T-helper 1 cell treated with Interleukin-12 subunit alpha and Interleukin-12 subunit beta and Interleukin-4 antibody, amounts not matched to agents 30 μg/mL and 1 μg/mL, for 36 hours (primary cell): ENCODE data around the gene MRS2.

Experiments
- H3K27ac Mint-ChIP-seq: one replicate; pipeline ENCODE4 v1.8.0; 2021; ENCODE audit warnings: mild to moderate bottlenecking, mixed read lengths
- H3K27me3 Mint-ChIP-seq: one replicate; pipeline ENCODE4 v1.8.0; 2021; ENCODE audit warnings: low read depth, mixed read lengths
- H3K36me3 Mint-ChIP-seq: one replicate; pipeline ENCODE4 v1.8.0; 2021; ENCODE audit warnings: low read depth, mixed read lengths
- H3K4me1 Mint-ChIP-seq: one replicate; pipeline ENCODE4 v1.8.0; 2021; ENCODE audit warnings: low read depth, mixed read lengths
- H3K4me3 Mint-ChIP-seq: one replicate; pipeline ENCODE4 v1.8.0; 2021; ENCODE audit warnings: mild to moderate bottlenecking, moderate library complexity, mixed read lengths
- H3K9me3 Mint-ChIP-seq: one replicate; pipeline ENCODE4 v1.8.0; 2021; ENCODE audit warnings: mixed read lengths

MRS2 gene

DNA sequence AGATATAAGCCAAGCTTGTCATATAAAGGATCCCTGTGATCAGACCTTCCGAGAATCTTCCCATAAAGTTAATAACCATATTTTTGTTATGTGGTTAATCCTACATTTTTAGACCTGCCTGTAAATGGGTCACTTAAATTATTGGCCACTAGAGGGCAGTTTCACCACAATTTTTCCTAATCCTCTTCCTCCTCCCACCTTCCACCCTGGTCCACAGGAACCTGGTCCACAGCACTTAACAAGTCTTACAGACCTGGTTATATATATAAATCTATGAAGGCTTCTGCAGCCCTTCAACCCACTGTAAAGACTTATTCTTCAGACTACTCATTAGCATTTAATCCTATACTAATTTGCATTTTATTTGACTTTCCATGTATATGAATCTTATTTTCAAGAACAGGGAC, 28.3 kb downstream of the MRS2 start:
- Mint-ChIP-seq H3K9me3 (no peaks in the 10 kb centered on the region), H3K27ac (no peak overlapping the region), H3K4me3 (no peak overlapping the region), H3K36me3 (no peaks in the 10 kb centered on the region), H3K27me3 (no peaks in the 10 kb centered on the region), H3K4me1 (no peaks in the 10 kb centered on the region)

DNA sequence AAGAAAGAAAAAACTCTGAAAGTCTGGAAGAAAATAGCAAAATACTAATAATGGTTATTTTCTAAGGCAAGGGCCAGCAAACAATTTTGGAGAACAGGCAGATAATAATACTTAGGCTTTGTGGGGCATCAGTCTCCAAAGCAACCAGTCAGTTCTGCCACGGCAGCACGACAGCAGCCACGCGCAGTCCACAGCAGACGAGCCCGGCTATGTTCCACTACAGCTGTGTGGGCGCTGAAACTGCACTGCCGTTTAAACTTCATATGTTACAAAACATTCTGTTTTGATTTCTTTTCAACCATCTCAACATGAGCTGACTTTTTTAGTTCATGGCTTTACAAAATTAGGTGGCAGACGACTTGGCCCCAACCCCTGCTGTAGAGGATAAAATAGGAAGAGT, 29.9 kb downstream of the MRS2 start:
- Mint-ChIP-seq H3K27me3 (no peaks in the 10 kb centered on the region), H3K9me3 (no peaks in the 10 kb centered on the region), H3K4me3 (no peak overlapping the region), H3K27ac (no peak overlapping the region), H3K36me3 (no peaks in the 10 kb centered on the region), H3K4me1 (no peaks in the 10 kb centered on the region)

DNA sequence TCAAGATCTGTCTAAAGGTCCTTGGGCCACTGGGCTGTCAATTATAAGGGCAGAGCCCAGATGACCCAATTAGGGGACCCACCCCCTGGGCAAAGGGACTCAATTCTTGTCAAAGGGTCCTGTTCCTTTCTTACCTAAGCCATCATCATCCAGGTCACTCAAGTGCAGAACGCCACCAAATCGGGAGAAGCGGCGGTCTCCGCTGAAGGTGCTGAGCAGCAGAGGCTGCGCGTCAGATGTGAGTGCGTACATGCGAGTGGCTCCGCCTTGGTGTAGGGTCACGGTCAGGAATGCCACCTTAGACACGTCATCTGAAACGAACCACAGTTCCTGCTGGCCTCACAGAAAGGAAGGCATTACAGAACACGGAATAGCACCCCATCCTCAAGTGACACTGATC, 34.2 kb downstream of the MRS2 start:
- no peaks in the 10 kb centered on the region for H3K9me3 Mint-ChIP-seq
- H3K4me3 Mint-ChIP-seq, result no peak overlapping the region
- no peaks in the 10 kb centered on the region for H3K27me3 Mint-ChIP-seq
- H3K27ac Mint-ChIP-seq, result no peak overlapping the region
- H3K4me1 Mint-ChIP-seq, result peaks cover 2% of the 10 kb centered on the region
- no peaks in the 10 kb centered on the region for H3K36me3 Mint-ChIP-seq

DNA sequence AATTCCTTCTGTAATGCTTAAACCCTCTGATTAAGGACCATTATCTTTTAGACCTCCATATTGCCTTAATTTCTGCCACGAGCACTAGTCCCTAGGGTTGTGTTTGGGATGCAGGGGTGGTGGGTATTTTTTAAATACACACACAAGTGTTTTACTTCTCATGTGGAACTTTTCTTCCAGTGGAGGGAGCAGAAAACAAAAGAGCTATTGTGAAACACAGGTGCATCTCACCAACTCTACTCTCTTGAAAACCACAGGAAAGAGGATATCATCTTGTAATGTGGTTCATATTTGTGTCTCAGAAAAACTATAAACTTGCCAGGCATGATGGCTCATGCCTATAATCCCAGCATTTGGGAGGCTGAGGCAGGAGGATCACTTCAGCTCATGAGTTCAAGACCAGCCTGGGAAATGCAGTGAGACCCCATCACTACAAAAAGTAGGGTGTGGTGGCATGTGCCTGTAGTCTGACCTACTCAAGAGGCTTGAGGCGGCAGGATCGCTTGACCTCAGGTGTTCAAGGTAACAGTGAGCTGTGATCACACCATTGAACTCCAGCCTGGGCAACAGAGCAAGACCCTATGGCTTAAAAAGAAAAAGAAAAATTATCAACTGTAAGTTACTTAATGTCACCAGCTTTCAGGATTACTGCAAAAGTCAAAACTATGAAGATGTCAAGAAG, 37.3 kb downstream of the MRS2 start:
- Mint-ChIP-seq H3K4me3 (no peak overlapping the region), H3K36me3 (no peaks in the 10 kb centered on the region), H3K27me3 (peaks cover 4% of the 10 kb centered on the region), H3K27ac (no peak overlapping the region), H3K4me1 (peaks cover 2% of the 10 kb centered on the region), H3K9me3 (no peaks in the 10 kb centered on the region)

DNA sequence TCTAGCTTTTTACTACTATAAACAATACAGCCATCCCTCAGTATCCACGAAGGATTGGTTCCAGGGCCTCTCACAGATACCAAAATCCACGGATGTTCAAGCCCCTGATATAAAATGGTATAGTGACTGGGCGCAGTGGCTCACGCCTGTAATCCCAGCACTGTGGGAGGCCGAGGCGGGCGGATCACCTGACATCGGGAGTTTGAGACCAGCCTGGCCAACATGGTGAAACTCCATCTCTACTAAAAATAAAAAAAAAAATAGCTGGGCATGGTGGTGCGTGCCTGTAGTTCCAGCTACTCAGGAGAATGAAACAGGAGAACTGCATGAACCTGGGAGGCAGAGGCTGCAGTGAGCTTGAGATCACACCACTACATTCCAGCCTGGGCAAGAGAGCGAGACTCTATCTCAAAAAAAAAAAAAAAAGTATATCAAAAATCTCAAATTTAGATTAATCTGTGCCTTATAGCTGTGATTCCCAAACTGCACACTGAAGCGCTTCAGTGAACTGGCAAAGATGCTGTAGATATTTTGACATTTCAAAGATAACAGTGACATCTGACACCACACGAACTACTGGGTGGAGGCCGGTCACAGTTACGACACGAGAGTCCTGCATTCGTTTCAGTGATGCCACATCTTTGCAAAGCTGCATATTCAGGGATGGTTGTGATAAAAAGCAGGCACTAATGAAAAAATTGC, 38.3 kb downstream of the MRS2 start:
- peaks cover 2% of the 10 kb centered on the region for H3K4me1 Mint-ChIP-seq
- no peaks in the 10 kb centered on the region for H3K9me3 Mint-ChIP-seq
- no peak overlapping the region for H3K4me3 Mint-ChIP-seq
- no peak overlapping the region for H3K27ac Mint-ChIP-seq
- H3K36me3 Mint-ChIP-seq, result no peaks in the 10 kb centered on the region
- H3K27me3 Mint-ChIP-seq, result peaks cover 4% of the 10 kb centered on the region

DNA sequence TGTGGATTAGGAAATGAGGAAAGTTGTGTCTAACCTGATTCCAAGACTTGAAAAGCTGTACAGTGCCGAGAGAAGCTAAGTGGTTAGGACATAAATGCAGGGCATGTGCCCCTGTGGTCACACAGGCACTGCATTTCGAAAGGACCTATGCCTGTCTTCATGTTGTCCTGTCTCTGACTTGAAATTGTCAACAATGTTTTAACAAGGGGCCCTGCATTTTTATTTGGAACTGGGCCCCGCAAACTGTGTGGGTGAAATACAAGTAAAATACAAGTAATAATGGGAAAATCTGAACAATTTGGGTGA, 38.8 kb downstream of the MRS2 start:
- H3K27me3 Mint-ChIP-seq, result peaks cover 4% of the 10 kb centered on the region
- H3K4me3 Mint-ChIP-seq, result no peak overlapping the region
- no peaks in the 10 kb centered on the region for H3K36me3 Mint-ChIP-seq
- H3K9me3 Mint-ChIP-seq, result no peaks in the 10 kb centered on the region
- no peak overlapping the region for H3K27ac Mint-ChIP-seq
- peaks cover 2% of the 10 kb centered on the region for H3K4me1 Mint-ChIP-seq

DNA sequence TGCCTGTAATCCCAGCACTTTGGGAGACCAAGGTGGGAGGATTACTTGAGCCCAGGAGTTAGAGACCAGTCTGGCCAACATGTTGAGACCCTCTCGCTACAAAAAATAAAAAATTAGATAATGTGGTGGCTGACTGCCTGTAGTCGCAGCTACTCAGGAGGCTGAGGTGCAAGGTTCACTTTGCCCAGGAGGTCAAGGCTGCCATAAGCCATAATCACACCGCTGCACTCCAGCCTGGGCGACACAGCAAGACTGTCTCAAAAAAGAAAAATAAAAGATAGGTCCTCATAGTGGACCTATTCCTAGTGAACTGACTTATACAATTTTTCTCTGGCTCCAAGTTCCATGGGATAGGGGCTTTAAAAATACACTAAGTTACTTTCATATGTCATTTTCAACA, 41.9 kb downstream of the MRS2 start:
- peaks cover 4% of the 10 kb centered on the region for H3K27me3 Mint-ChIP-seq
- H3K4me3 Mint-ChIP-seq, result no peak overlapping the region
- no peak overlapping the region for H3K27ac Mint-ChIP-seq
- no peaks in the 10 kb centered on the region for H3K36me3 Mint-ChIP-seq
- H3K4me1 Mint-ChIP-seq, result peaks cover 2% of the 10 kb centered on the region
- no peaks in the 10 kb centered on the region for H3K9me3 Mint-ChIP-seq

DNA sequence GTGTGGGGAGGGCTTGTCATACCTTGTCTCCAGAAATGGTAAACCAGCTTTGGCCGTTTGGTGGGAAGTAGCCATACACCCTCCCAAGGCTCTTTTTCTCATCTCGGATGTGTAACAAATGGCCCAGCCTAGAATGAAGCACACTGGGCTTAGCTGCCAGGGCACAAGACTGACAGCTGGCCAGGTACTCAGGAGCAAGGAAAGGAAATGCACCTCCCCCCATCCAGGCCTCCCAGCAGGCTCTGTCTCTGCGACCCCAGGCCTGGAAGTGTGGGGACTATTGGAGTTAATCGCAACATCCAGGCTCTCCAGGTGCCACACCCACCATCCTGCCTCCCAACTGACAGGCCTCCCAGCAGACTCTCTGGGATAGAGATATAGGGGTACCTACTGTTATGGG, 43.0 kb downstream of the MRS2 start:
- Mint-ChIP-seq H3K27ac (no peak overlapping the region), H3K36me3 (no peaks in the 10 kb centered on the region), H3K4me1 (no peaks in the 10 kb centered on the region), H3K4me3 (no peak overlapping the region), H3K27me3 (peaks cover 4% of the 10 kb centered on the region), H3K9me3 (no peaks in the 10 kb centered on the region)

DNA sequence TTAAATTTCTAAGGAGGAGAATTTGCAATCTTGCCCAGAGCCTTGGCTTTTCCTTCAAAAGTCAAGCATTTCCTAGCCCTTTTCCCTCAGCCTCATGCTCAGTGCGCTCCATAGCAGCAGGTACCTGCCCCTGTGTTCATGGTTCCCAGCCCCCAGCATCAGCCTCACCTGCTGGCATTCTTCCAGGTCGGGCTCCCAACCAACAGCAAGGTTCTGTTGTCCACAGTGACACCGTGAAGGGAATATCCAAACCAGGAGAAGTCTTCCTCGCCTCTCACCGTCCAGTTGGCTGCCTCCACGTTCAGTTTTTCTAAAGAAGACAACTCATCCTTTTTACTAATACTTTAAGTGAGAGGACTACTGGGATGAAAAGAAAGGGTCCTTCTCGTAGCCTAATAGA, 43.9 kb downstream of the MRS2 start:
- H3K4me1 Mint-ChIP-seq, result no peaks in the 10 kb centered on the region
- peaks cover 4% of the 10 kb centered on the region for H3K27me3 Mint-ChIP-seq
- H3K27ac Mint-ChIP-seq, result no peak overlapping the region
- no peaks in the 10 kb centered on the region for H3K36me3 Mint-ChIP-seq
- no peak overlapping the region for H3K4me3 Mint-ChIP-seq
- no peaks in the 10 kb centered on the region for H3K9me3 Mint-ChIP-seq

DNA sequence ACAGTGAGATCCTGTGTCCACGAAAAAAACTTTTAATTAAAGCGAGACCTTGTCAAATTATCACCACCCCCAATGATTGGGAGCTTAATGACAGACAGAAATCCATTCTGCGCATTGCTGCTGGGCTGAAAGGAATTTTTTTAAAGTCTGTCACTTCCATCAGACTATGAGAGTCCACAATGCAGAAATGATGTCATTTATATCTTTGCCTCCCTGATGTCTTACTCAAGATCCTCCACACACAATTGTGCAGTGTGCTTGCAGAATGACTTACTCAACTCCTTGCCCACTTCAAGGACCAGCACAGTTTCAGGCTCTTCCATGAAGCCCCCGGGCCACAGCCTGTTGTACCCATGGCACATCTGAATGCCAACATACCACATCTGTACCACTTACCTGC, 45.7 kb downstream of the MRS2 start:
- H3K36me3 Mint-ChIP-seq, result no peaks in the 10 kb centered on the region
- no peaks in the 10 kb centered on the region for H3K4me1 Mint-ChIP-seq
- no peak overlapping the region for H3K4me3 Mint-ChIP-seq
- no peak overlapping the region for H3K27ac Mint-ChIP-seq
- H3K9me3 Mint-ChIP-seq, result no peaks in the 10 kb centered on the region
- no peaks in the 10 kb centered on the region for H3K27me3 Mint-ChIP-seq

DNA sequence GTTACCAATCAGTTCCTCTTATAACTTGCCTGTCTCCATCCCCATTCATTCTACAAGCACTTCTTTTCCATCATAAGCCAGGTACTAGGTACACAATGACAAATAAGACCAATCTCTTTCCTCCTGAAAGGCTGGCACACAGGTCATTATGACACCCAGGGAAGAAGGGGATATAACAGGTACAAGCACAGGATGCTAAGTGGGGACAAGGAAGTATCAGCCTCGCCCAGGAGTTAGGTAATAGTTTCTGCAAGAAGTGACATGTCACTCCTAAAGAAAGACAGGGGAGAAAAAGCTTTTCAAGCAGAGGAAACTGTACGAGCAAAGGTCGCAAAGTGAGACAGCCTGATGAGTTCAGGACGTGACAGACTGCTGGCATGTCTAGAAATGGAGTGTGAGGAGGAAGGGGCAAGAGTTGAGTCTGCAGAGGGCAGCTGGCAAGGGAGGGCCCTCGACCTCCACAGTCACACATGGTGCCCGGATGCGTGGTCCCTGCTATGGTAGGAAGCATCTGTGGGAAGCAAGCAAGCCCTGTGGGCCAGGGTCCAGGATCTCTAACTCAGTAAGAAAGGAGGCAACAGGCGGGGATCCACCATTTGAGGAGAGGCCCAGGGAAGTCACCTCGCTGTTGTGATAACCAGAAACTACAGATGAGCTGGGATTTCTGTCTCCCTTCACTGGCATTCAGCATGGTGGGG, 46.2 kb downstream of the MRS2 start:
- Mint-ChIP-seq H3K36me3 (no peaks in the 10 kb centered on the region), H3K27ac (no peak overlapping the region), H3K27me3 (no peaks in the 10 kb centered on the region), H3K4me3 (no peak overlapping the region), H3K4me1 (no peaks in the 10 kb centered on the region), H3K9me3 (no peaks in the 10 kb centered on the region)

DNA sequence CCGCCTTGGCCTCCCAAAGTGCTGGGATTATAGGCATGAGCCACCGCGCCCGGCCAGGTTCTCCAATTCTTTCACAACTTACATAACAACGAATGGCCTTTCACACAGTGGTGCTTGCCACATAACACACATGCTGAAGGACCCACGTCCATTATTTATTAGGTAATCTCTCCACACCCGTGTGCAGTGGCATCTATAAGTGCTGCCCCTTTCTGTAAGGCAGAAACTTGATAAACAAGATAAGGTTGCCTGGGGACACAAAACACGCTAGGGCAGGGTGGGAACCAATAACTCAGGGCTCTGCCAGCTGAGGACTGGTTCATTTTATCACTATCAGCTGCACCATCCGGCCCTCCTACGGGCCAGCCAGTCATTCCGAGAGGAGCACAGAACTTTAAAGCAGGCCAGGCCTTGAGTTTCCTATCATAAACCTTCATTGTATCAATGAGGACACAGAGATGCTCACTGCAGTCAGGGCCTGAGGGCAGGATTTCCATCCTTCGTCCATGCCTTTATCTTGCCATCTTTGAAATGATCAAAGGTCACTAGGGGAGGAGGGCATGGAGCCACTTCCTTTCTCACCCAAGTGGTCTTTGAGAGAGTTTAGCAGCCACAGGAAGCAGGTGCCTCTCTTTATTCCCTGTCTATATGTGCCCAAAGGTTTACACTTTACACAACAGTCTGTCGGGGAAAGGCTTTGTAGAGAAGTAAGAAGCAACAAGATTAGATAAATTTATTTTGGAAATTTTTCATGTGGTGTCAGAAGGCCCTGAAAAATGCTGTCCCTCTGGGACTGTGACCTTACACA, 49.0 kb downstream of the MRS2 start:
- Mint-ChIP-seq H3K27ac (no peak overlapping the region), H3K36me3 (no peaks in the 10 kb centered on the region), H3K4me3 (no peak overlapping the region), H3K4me1 (no peaks in the 10 kb centered on the region), H3K27me3 (no peaks in the 10 kb centered on the region), H3K9me3 (no peaks in the 10 kb centered on the region)

DNA sequence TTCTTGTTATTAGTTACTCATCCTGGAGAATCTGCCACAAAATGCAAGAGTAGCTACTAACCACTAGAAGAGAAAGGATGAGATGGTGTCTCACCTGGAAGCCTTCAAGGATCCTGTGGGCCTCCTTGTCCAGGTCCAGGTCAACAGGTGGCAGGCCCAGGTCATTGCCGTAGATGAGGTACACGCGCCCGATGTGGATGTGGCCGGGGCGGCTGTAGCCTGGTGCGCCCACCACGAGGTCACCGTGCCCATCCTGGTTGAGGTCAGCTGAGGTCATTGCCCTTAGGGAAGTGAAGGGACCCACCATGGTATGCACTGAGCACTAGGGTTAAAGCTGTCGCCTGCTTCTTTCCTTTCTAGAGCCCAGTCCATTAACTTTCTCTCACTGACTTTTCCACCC, 51.2 kb downstream of the MRS2 start:
- Mint-ChIP-seq H3K36me3 (no peaks in the 10 kb centered on the region), H3K4me3 (no peak overlapping the region)

DNA sequence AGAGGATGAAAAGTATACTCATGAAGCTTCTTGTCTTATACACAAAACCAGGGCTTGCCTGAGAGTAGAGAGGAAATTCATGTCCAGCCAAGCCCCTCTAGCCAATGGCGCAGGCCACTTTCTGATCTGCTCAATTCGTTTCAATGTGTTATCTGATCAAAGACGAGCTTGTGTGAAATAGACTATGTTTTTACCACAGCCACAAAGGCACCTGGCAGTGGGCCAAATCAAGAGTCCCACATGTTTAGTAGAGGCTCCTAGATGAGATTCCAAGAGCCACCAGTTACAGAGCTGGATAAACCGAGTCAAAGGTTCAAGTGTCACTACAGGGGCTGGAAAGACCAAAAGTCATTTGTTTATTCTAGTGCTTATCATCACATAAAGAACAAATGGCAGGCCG, 51.7 kb downstream of the MRS2 start:
- Mint-ChIP-seq H3K27me3 (no peaks in the 10 kb centered on the region), H3K27ac (no peak overlapping the region), H3K4me1 (no peaks in the 10 kb centered on the region), H3K36me3 (no peaks in the 10 kb centered on the region), H3K9me3 (no peaks in the 10 kb centered on the region), H3K4me3 (no peak overlapping the region)

More for the DNA sequence above, 51.2 kb downstream of the MRS2 start:
- no peak overlapping the region for H3K27ac Mint-ChIP-seq
- H3K4me1 Mint-ChIP-seq, result no peaks in the 10 kb centered on the region
- no peaks in the 10 kb centered on the region for H3K9me3 Mint-ChIP-seq
- H3K27me3 Mint-ChIP-seq, result no peaks in the 10 kb centered on the region

DNA sequence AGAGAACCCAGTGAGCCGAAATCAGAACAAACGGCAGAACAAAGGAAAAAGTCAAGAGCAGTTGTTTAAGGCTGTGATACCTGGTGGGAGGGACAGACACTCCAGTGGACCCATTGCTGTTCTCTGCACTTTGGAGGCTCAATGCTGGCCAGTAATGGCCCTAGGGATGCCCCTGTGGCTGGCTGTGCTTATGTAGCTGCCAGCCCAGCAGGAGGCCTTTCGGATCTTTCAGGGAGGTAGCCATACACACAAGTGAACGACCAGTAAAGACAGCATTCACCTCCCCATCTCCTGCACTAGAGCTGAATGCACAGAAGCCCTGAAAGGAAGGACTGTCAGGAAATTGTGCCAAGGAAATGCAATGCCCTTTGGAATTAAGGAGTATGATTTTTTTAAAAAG, 52.3 kb downstream of the MRS2 start:
- Mint-ChIP-seq H3K4me3 (no peak overlapping the region), H3K36me3 (no peaks in the 10 kb centered on the region), H3K9me3 (no peaks in the 10 kb centered on the region)

More for the DNA sequence above, 52.3 kb downstream of the MRS2 start:
- Mint-ChIP-seq H3K27me3 (no peaks in the 10 kb centered on the region), H3K4me1 (no peaks in the 10 kb centered on the region), H3K27ac (no peak overlapping the region)
